Measurements from ENCODE around the gene HIBCH.
"Not testable (repeated sequence)": the region's sequence is repeated elsewhere in the genome, so short reads cannot be mapped to it uniquely, and the experiment has no call there.

The HIBCH gene

GRCh38 chr2:190256087-190256486 is 63.5 kb downstream of the HIBCH start:
- Histone ChIP-seq H3K27me3 (ENCODE audit: control insufficient read depth, insufficient read depth, low read length) (no peaks in the 10 kb centered on the region), H3K4me1 (ENCODE audit: control insufficient read depth, insufficient read depth, low read length) (no peaks in the 10 kb centered on the region), H3K36me3 (ENCODE audit: control insufficient read depth, insufficient read depth, low read length) (peaks cover 4% of the 10 kb centered on the region), H3K4me3 (ENCODE audit: low read depth, low read length) (no peak overlapping the region), H3K9me3 (ENCODE audit: control insufficient read depth, insufficient read depth, low read length) (no peaks in the 10 kb centered on the region), H3K9ac (ENCODE audit: low read depth, low read length) (no peak overlapping the region)

- peaks cover 4% of the 10 kb centered on the region for H3K36me3 ChIP-seq (ENCODE audit: control insufficient read depth, insufficient read depth, low read length)
Measured at GRCh38 chr2:190255676-190256075, 64.0 kb downstream of the HIBCH start.

GRCh38 chr2:190254063-190254850 is 65.4 kb downstream of the HIBCH start:
- H3K4me1 ChIP-seq (ENCODE audit: control insufficient read depth, insufficient read depth, low read length), result no peaks in the 10 kb centered on the region
- H3K9me3 ChIP-seq (ENCODE audit: control insufficient read depth, insufficient read depth, low read length), result no peaks in the 10 kb centered on the region
- H3K9ac ChIP-seq (ENCODE audit: low read depth, low read length), result no peak overlapping the region
- H3K36me3 ChIP-seq (ENCODE audit: control insufficient read depth, insufficient read depth, low read length), result peaks cover 4% of the 10 kb centered on the region
- H3K27me3 ChIP-seq (ENCODE audit: control insufficient read depth, insufficient read depth, low read length), result no peaks in the 10 kb centered on the region
- no peak overlapping the region for H3K4me3 ChIP-seq (ENCODE audit: low read depth, low read length)

More at GRCh38 chr2:190255676-190256075, 64.0 kb downstream of the HIBCH start:
- no peaks in the 10 kb centered on the region for H3K9me3 ChIP-seq (ENCODE audit: control insufficient read depth, insufficient read depth, low read length)
- H3K4me1 ChIP-seq (ENCODE audit: control insufficient read depth, insufficient read depth, low read length), result no peaks in the 10 kb centered on the region
- no peak overlapping the region for H3K4me3 ChIP-seq (ENCODE audit: low read depth, low read length)
- H3K9ac ChIP-seq (ENCODE audit: low read depth, low read length), result no peak overlapping the region
- no peaks in the 10 kb centered on the region for H3K27me3 ChIP-seq (ENCODE audit: control insufficient read depth, insufficient read depth, low read length)

- Histone ChIP-seq H3K9ac (ENCODE audit: low read depth, low read length) (no peak overlapping the region), H3K4me1 (ENCODE audit: control insufficient read depth, insufficient read depth, low read length) (no peaks in the 10 kb centered on the region), H3K36me3 (ENCODE audit: control insufficient read depth, insufficient read depth, low read length) (no peaks in the 10 kb centered on the region), H3K27me3 (ENCODE audit: control insufficient read depth, insufficient read depth, low read length) (no peaks in the 10 kb centered on the region), H3K4me3 (ENCODE audit: low read depth, low read length) (no peak overlapping the region), H3K9me3 (ENCODE audit: control insufficient read depth, insufficient read depth, low read length) (no peaks in the 10 kb centered on the region)
Measured at GRCh38 chr2:190250421-190250820, 69.2 kb downstream of the HIBCH start.

GRCh38 chr2:190235551-190236075 is 84.0 kb downstream of the HIBCH start:
- Histone ChIP-seq H3K27me3 (ENCODE audit: control insufficient read depth, insufficient read depth, low read length) (no peaks in the 10 kb centered on the region), H3K9me3 (ENCODE audit: control insufficient read depth, insufficient read depth, low read length) (no peaks in the 10 kb centered on the region), H3K4me3 (ENCODE audit: low read depth, low read length) (no peak overlapping the region), H3K36me3 (ENCODE audit: control insufficient read depth, insufficient read depth, low read length) (no peaks in the 10 kb centered on the region), H3K4me1 (ENCODE audit: control insufficient read depth, insufficient read depth, low read length) (no peaks in the 10 kb centered on the region), H3K9ac (ENCODE audit: low read depth, low read length) (no peak overlapping the region)

- Histone ChIP-seq H3K9me3 (ENCODE audit: control insufficient read depth, insufficient read depth, low read length) (no peaks in the 10 kb centered on the region), H3K4me1 (ENCODE audit: control insufficient read depth, insufficient read depth, low read length) (no peaks in the 10 kb centered on the region), H3K4me3 (ENCODE audit: low read depth, low read length) (no peak overlapping the region), H3K27me3 (ENCODE audit: control insufficient read depth, insufficient read depth, low read length) (no peaks in the 10 kb centered on the region), H3K9ac (ENCODE audit: low read depth, low read length) (no peak overlapping the region), H3K36me3 (ENCODE audit: control insufficient read depth, insufficient read depth, low read length) (no peaks in the 10 kb centered on the region)
Measured at GRCh38 chr2:190235101-190235500, 84.5 kb downstream of the HIBCH start.

GRCh38 chr2:190223989-190224388 is 95.6 kb downstream of the HIBCH start:
- not testable (repeated sequence) for H3K4me3 ChIP-seq (ENCODE audit: low read depth, low read length); H3K4me1 ChIP-seq (ENCODE audit: control insufficient read depth, insufficient read depth, low read length); H3K9me3 ChIP-seq (ENCODE audit: control insufficient read depth, insufficient read depth, low read length); H3K27me3 ChIP-seq (ENCODE audit: control insufficient read depth, insufficient read depth, low read length); H3K36me3 ChIP-seq (ENCODE audit: control insufficient read depth, insufficient read depth, low read length); H3K9ac ChIP-seq (ENCODE audit: low read depth, low read length)

GRCh38 chr2:190222745-190223144 is 96.9 kb downstream of the HIBCH start:
- H3K4me3 ChIP-seq (ENCODE audit: low read depth, low read length); H3K9me3 ChIP-seq (ENCODE audit: control insufficient read depth, insufficient read depth, low read length); H3K4me1 ChIP-seq (ENCODE audit: control insufficient read depth, insufficient read depth, low read length); H3K36me3 ChIP-seq (ENCODE audit: control insufficient read depth, insufficient read depth, low read length); H3K27me3 ChIP-seq (ENCODE audit: control insufficient read depth, insufficient read depth, low read length); H3K9ac ChIP-seq (ENCODE audit: low read depth, low read length): not testable (repeated sequence)

- Histone ChIP-seq H3K27me3 (ENCODE audit: control insufficient read depth, insufficient read depth, low read length) (no peaks in the 10 kb centered on the region), H3K9me3 (ENCODE audit: control insufficient read depth, insufficient read depth, low read length) (peaks cover 7% of the 10 kb centered on the region), H3K4me3 (ENCODE audit: low read depth, low read length) (no peak overlapping the region), H3K4me1 (ENCODE audit: control insufficient read depth, insufficient read depth, low read length) (no peaks in the 10 kb centered on the region), H3K9ac (ENCODE audit: low read depth, low read length) (no peak overlapping the region), H3K36me3 (ENCODE audit: control insufficient read depth, insufficient read depth, low read length) (peaks cover 5% of the 10 kb centered on the region)
Measured at GRCh38 chr2:190221429-190221828, 98.2 kb downstream of the HIBCH start.

GRCh38 chr2:190219186-190219585 is 100.4 kb downstream of the HIBCH start:
- Histone ChIP-seq H3K9me3 (ENCODE audit: control insufficient read depth, insufficient read depth, low read length) (peaks cover 7% of the 10 kb centered on the region), H3K27me3 (ENCODE audit: control insufficient read depth, insufficient read depth, low read length) (no peaks in the 10 kb centered on the region), H3K4me3 (ENCODE audit: low read depth, low read length) (no peak overlapping the region), H3K36me3 (ENCODE audit: control insufficient read depth, insufficient read depth, low read length) (peaks cover 5% of the 10 kb centered on the region), H3K9ac (ENCODE audit: low read depth, low read length) (no peak overlapping the region), H3K4me1 (ENCODE audit: control insufficient read depth, insufficient read depth, low read length) (peaks cover 12% of the 10 kb centered on the region)

- Histone ChIP-seq H3K27me3 (ENCODE audit: control insufficient read depth, insufficient read depth, low read length) (no peaks in the 10 kb centered on the region), H3K9me3 (ENCODE audit: control insufficient read depth, insufficient read depth, low read length) (no peaks in the 10 kb centered on the region), H3K4me3 (ENCODE audit: low read depth, low read length) (no peak overlapping the region), H3K9ac (ENCODE audit: low read depth, low read length) (no peak overlapping the region), H3K4me1 (ENCODE audit: control insufficient read depth, insufficient read depth, low read length) (peaks cover 12% of the 10 kb centered on the region), H3K36me3 (ENCODE audit: control insufficient read depth, insufficient read depth, low read length) (no peaks in the 10 kb centered on the region)
Measured at GRCh38 chr2:190217616-190218015, 102.0 kb downstream of the HIBCH start.

- Histone ChIP-seq H3K9me3 (ENCODE audit: control insufficient read depth, insufficient read depth, low read length) (no peaks in the 10 kb centered on the region), H3K4me3 (ENCODE audit: low read depth, low read length) (no peak overlapping the region), H3K36me3 (ENCODE audit: control insufficient read depth, insufficient read depth, low read length) (no peaks in the 10 kb centered on the region), H3K4me1 (ENCODE audit: control insufficient read depth, insufficient read depth, low read length) (peaks cover 12% of the 10 kb centered on the region), H3K27me3 (ENCODE audit: control insufficient read depth, insufficient read depth, low read length) (no peaks in the 10 kb centered on the region), H3K9ac (ENCODE audit: low read depth, low read length) (no peak overlapping the region)
Measured at GRCh38 chr2:190216829-190217228, 102.8 kb downstream of the HIBCH start.

Data from iPS-15b (cell line).